OCI-LY7 (cell line): ENCODE results near the gene LRIG1. TPM values are rescaled to one million over a fixed set of nuclear protein-coding genes. Genes with fewer than 3 reads are reported as not detected.

ENCODE experiments used
- BruUV-seq: library from RNA; stranded (reverse); fragments of 400-500 nt; replicated peaks from 2 replicates; lab custom pipeline; 2021; lab: Mats Ljungman, UMichigan
- CTCF ChIA-PET: fragments of 300-600 bp; sonication (Branson Sonifier 250); formaldehyde crosslinking; loops from one replicate; lab custom pipeline; 2022; ENCODE audit warnings: antibody characterized with exemption; ENCODE audit not compliant: unreplicated experiment; lab: Charles Lee
- POLR2A ChIA-PET: fragments of 300-600 bp; sonication (Branson Sonifier 250); formaldehyde crosslinking; loops from one replicate; lab custom pipeline; 2022; ENCODE audit warnings: antibody characterized with exemption; lab: Charles Lee
- DNase-seq: peaks from one replicate; pipeline ENCODE4 v3.0.0-alpha.2; 2015; ENCODE audit warnings: low spot score
- H2AFZ ChIP-seq: fragments of 200-600 bp; sonication (generic), shearing (Covaris generic); 2 replicates; pipeline ENCODE4 v1.6.1; 2014; ENCODE audit warnings: mild to moderate bottlenecking, antibody characterized with exemption, low read length, moderate library complexity
- H3K27ac ChIP-seq: fragments of 200-600 bp; sonication (generic); 2 replicates; pipeline ENCODE4 v1.5.1; 2014; ENCODE audit warnings: mixed run types, low read depth, mild to moderate bottlenecking, moderate library complexity, low read length, inconsistent platforms; ENCODE audit not compliant: poor library complexity, severe bottlenecking
- H3K36me3 ChIP-seq: fragments of 200-600 bp; sonication (generic); 2 replicates; pipeline ENCODE4 v1.6.1; 2014; ENCODE audit warnings: mild to moderate bottlenecking, antibody characterized with exemption, low read length, moderate library complexity, mixed read lengths; ENCODE audit not compliant: insufficient read depth
- H3K4me1 ChIP-seq: fragments of 200-600 bp; sonication (generic); 2 replicates; pipeline ENCODE4 v1.5.1; 2014; ENCODE audit warnings: mild to moderate bottlenecking, low read length; ENCODE audit not compliant: insufficient read depth, poor library complexity, severe bottlenecking
- H3K4me2 ChIP-seq: fragments of 200-600 bp; sonication (generic); 2 replicates; pipeline ENCODE4 v1.6.1; 2014; ENCODE audit warnings: mild to moderate bottlenecking, low read length
- H3K4me3 ChIP-seq: fragments of 200-600 bp; sonication (generic); 2 replicates; pipeline ENCODE4 v1.5.1; 2014; ENCODE audit warnings: mild to moderate bottlenecking, low read depth, low read length; ENCODE audit not compliant: poor library complexity, severe bottlenecking
- H3K79me2 ChIP-seq: fragments of 200-600 bp; sonication (generic); 2 replicates; pipeline ENCODE4 v1.6.1; 2016; ENCODE audit warnings: low read depth, mild to moderate bottlenecking, low read length, moderate library complexity, mixed read lengths; ENCODE audit not compliant: insufficient read depth
- H3K9me2 ChIP-seq: fragments of 200-600 bp; sonication (generic); 2 replicates; pipeline ENCODE4 v1.6.1; 2016; ENCODE audit warnings: mild to moderate bottlenecking, low read length, mixed read lengths; ENCODE audit not compliant: insufficient read depth
- H3K9me3 ChIP-seq: fragments of 200-600 bp; sonication (generic); 2 replicates; pipeline ENCODE4 v1.6.1; 2014; ENCODE audit warnings: mild to moderate bottlenecking, mixed run types, low read length, mixed read lengths
- H4K20me1 ChIP-seq: fragments of 200-600 bp; sonication (generic); 2 replicates; pipeline ENCODE4 v1.6.1; 2014; ENCODE audit warnings: mild to moderate bottlenecking, antibody characterized with exemption, low read length, moderate library complexity, mixed read lengths; ENCODE audit not compliant: insufficient read depth
- CTCF ChIP-seq: fragments of 200-600 bp; sonication (generic); conservative IDR thresholded peaks from 2 replicates; pipeline ENCODE4 v1.5.1; 2014; ENCODE audit warnings: mild to moderate bottlenecking, antibody characterized with exemption, low read length, moderate library complexity, mixed read lengths
- EZH2phosphoT487 ChIP-seq: fragments of 200-600 bp; sonication (generic); IDR thresholded peaks from 2 replicates; pipeline ENCODE4 v1.6.1; 2018; ENCODE audit warnings: low read depth, borderline replicate concordance, mild to moderate bottlenecking, mixed run types, antibody characterized with exemption, low read length, moderate library complexity, mixed read lengths
- intact Hi-C: fragments of 100-400 bp; cut with micrococcal nuclease; formaldehyde crosslinking; loops from one replicate; pipeline ENCODE4 v1.10.0; 2022; ENCODE audit not compliant: unreplicated experiment
- total RNA-seq, 2 experiments: library from RNA; depleted of rRNA in 1 of 2; stranded (reverse); fragments of >200 nt in 1 of 2; shearing (Covaris generic) in 1 of 2; gene quantifications; 2 replicates each; pipeline ENCODE4 v1.2.3, GENCODE V29; 2014 to 2022

LRIG1 gene
- total RNA-seq, 2 experiments from 2014 or later, result 84.2 to 115 TPM

DNA sequence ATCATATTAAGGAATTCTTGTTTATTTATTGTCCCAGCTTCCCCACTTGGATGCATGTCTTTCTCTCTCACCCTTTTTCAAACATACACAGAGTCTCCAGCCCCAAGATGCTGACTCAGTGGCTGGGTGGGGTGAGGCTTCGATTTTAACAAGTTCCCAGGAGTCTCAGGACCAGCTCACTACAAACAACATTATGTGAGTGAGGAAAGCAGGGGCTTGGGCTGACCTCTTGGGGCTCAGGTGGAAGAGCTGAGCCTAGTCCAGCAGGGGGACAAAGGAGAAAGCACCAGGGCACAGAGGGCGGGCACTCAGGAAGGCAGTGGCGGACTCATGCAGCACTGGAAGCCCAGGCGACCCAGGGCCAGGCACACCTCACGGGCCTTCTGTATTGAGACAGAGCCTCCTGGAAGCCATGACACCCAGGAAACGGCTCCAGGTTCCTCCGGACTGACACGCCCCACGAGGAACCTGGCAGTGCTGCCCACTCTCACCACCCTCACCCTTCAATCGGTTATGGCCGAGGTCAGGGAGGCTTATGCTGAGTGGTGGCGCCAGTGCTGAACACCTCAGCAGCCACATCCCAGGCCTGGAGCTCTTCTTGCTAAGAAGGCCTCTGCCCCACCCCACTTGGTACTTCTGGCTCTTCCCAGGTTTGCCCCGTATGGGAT is 97.4 kb downstream of the LRIG1 start:
- no peaks in the 10 kb centered on the region for H3K79me2 ChIP-seq
- H3K4me2 ChIP-seq, result no peak overlapping the region
- intact Hi-C loops, result no loop called here
- no peak for DNase-seq
- no TSS peak for BruUV-seq
- H4K20me1 ChIP-seq, result no peaks in the 10 kb centered on the region
- H3K4me3 ChIP-seq, result no peak overlapping the region
- no peaks in the 10 kb centered on the region for H3K9me3 ChIP-seq
- H2AFZ ChIP-seq, result no peak overlapping the region
- H3K27ac ChIP-seq, result no peak overlapping the region
- peaks cover 7% of the 10 kb centered on the region for H3K4me1 ChIP-seq
- no peaks in the 10 kb centered on the region for H3K9me2 ChIP-seq
- POLR2A ChIA-PET, result interaction anchor here (1.0 kb wide), 1 partner anchor 36 kb away, joined by 3 read pairs; no protein-coding TSS in a partner anchor
- TF ChIP-seq CTCF (no peak), EZH2phosphoT487 (no peak)
- CTCF ChIA-PET, result no interaction called here
- peaks cover 100% of the 10 kb centered on the region for H3K36me3 ChIP-seq

DNA sequence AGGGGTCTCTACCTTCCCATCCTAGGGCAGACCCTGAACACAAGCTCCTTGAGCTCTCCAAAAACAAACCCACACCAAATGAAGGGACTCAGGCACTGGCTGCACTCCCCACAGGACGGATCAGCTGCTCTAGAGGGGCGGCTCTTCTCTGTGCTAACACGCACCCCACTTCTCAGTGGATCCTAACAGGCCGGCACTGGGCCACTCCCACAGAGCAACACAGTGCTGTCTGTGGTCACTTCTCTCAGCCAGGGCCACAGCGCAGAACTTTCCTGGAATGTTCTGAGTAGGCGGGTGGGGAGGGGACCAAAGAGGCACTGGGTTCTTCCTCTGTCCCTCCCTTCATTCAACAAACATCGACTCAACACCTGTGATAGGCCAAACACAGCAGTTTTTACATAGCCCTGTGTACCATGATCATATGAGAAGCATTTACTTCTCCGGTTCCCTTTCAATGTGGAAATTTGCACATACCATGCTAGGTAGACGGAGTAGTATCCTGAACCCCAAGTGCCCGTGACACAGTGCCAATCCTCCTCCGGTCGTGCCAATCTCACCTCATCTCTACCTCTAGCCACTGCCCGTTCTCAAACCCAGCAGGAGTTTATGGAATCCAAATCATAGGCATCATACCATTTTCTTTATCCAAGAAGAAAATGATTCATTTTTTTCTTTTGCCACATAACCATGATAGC is 98.1 kb downstream of the LRIG1 start:
- intact Hi-C loops, result no loop called here
- Histone ChIP-seq H3K4me1 (no peaks in the 10 kb centered on the region), H3K79me2 (no peaks in the 10 kb centered on the region), H3K4me3 (no peak overlapping the region), H3K9me3 (no peaks in the 10 kb centered on the region), H3K9me2 (no peaks in the 10 kb centered on the region), H4K20me1 (no peaks in the 10 kb centered on the region), H3K36me3 (peaks cover 100% of the 10 kb centered on the region), H3K4me2 (no peak overlapping the region), H2AFZ (no peak overlapping the region), H3K27ac (no peak overlapping the region)
- no peak for DNase-seq
- ChIA-PET CTCF (no interaction called here), POLR2A (no interaction called here)
- TF ChIP-seq EZH2phosphoT487 (no peak), CTCF (no peak)
- BruUV-seq, result TSS peak; percentile 21
